IPS DF 19.7 (cell line): ENCODE results near the gene MLC1.
"Not testable (repeated sequence)": the region's sequence is repeated elsewhere in the genome, so short reads cannot be mapped to it uniquely, and the experiment has no call there.

Experiments
- DNase-seq: peaks from one replicate; pipeline ENCODE4 v3.0.0-alpha.2; 2013; ENCODE audit warnings: low read depth, low spot score

The MLC1 gene

GRCh38 chr22:50102946-50103345, 17.7 kb upstream of the MLC1 start:
- DNase-seq = no peak

- DNase-seq = no peak
Observed at GRCh38 chr22:50101870-50102565, 16.8 kb upstream of the MLC1 start.

- no peak for DNase-seq
Observed at GRCh38 chr22:50098052-50098451, 12.8 kb upstream of the MLC1 start.

GRCh38 chr22:50092342-50092741, 7.1 kb upstream of the MLC1 start:
- no peak for DNase-seq

GRCh38 chr22:50091092-50091768, 6.0 kb upstream of the MLC1 start:
- no peak for DNase-seq

GRCh38 chr22:50090412-50090714, 5.1 kb upstream of the MLC1 start:
- no peak for DNase-seq

GRCh38 chr22:50089682-50090411, 4.6 kb upstream of the MLC1 start, which contains the start of gene MOV10L1:
TSS of gene MOV10L1 (plus strand) at chr22:50090006. CDS start at chr22:50090089, 83 bp downstream.
- DNase-seq = no peak

GRCh38 chr22:50089231-50089630, 4.0 kb upstream of the MLC1 start:
- DNase-seq = no peak

- no peak for DNase-seq
Observed at GRCh38 chr22:50088096-50088495, 2.9 kb upstream of the MLC1 start.

GRCh38 chr22:50087646-50088045, 2.4 kb upstream of the MLC1 start:
- no peak for DNase-seq

GRCh38 chr22:50086975-50087374, 1.7 kb upstream of the MLC1 start:
- not testable (repeated sequence) for DNase-seq

- no peak for DNase-seq
Observed at GRCh38 chr22:50086526-50086925, 1.3 kb upstream of the MLC1 start.

GRCh38 chr22:50084614-50085021, 608 bp downstream of the MLC1 start:
- no peak for DNase-seq

GRCh38 chr22:50084080-50084477, 1.1 kb downstream of the MLC1 start:
- DNase-seq = no peak

- no peak for DNase-seq
Observed at GRCh38 chr22:50083462-50084079, 1.7 kb downstream of the MLC1 start.

- DNase-seq = no peak
Observed at GRCh38 chr22:50082961-50083461, 2.2 kb downstream of the MLC1 start.

GRCh38 chr22:50082197-50082715, 3.0 kb downstream of the MLC1 start:
- DNase-seq = no peak

- DNase-seq = no peak
Observed at GRCh38 chr22:50081426-50082196, 3.6 kb downstream of the MLC1 start.

- no peak for DNase-seq
Observed at GRCh38 chr22:50080077-50080465, 5.2 kb downstream of the MLC1 start.

GRCh38 chr22:50078761-50079160, 6.5 kb downstream of the MLC1 start:
- no peak for DNase-seq

GRCh38 chr22:50078246-50078645, 7.0 kb downstream of the MLC1 start:
- DNase-seq = no peak
